Hematopoietic multipotent progenitor cell (in vitro differentiated cells): ENCODE data around the gene OR10G3. TPM values are rescaled to one million over a fixed set of nuclear protein-coding genes. Genes with fewer than 3 reads are reported as not detected.

ENCODE experiments used
- total RNA-seq: library from RNA; depleted of rRNA; stranded (reverse); fragments of >200 nt; gene quantifications from one replicate; pipeline ENCODE4 v1.2.3, GENCODE V29; 2012

OR10G3 gene
- total RNA-seq, 1 donor: not detected

Other genes with a start within 250 kb of the OR10G3 start
- 50.4 TPM for gene SUPT16H, start 196.1 kb downstream of the OR10G3 start, total RNA-seq
- 78.6 TPM for gene CHD8, start 124.0 kb downstream of the OR10G3 start, total RNA-seq
- 19.1 TPM for gene RAB2B, start 103.1 kb downstream of the OR10G3 start, total RNA-seq
- gene TOX4, start 102.9 kb downstream of the OR10G3 start, total RNA-seq: 36.9 TPM
- 126 TPM for gene METTL3, start 68.7 kb downstream of the OR10G3 start, total RNA-seq
- gene SALL2, start 53.7 kb downstream of the OR10G3 start, total RNA-seq: 7.0 TPM
- gene OR10G2, start 54.9 kb upstream of the OR10G3 start, total RNA-seq: not detected
- under 0.01 TPM for gene OR4E2, start 73.8 kb upstream of the OR10G3 start, total RNA-seq
- 0.27 TPM for gene OR4E1, start 93.7 kb upstream of the OR10G3 start, total RNA-seq